Gastrocnemius medialis (tissue), 4 donors: ENCODE data around the gene DGKG.

Experiments used
- POLR2A ChIP-seq, 2 donors: fragments of 450-650 bp; IDR thresholded peaks; one replicate each; pipeline ENCODE4 v1.6.1; 2017; ENCODE audit warnings: antibody characterized with exemption in 2 of 2, mild to moderate bottlenecking in 2 of 2, moderate library complexity in 2 of 2
- TF ChIP-seq, protein P1 (sequence below), 5 experiments: fragments of 450-650 bp in 3 of 5; fragments of 200-600 bp in 2 of 5; sonication (generic) in 2 of 5; IDR thresholded peaks in 4 of 5; conservative IDR thresholded peaks in 1 of 5; 1 replicate in 4 of 5; 2 replicates in 1 of 5; pipeline ENCODE4 v1.5.1; 2016 to 2019; ENCODE audit warnings: antibody characterized with exemption in 5 of 5, mild to moderate bottlenecking in 3 of 5, moderate library complexity in 3 of 5

GRCh38 chr3:186162221-186162620 is 199.8 kb downstream of the DGKG start:
- TF ChIP-seq, protein P1, sequence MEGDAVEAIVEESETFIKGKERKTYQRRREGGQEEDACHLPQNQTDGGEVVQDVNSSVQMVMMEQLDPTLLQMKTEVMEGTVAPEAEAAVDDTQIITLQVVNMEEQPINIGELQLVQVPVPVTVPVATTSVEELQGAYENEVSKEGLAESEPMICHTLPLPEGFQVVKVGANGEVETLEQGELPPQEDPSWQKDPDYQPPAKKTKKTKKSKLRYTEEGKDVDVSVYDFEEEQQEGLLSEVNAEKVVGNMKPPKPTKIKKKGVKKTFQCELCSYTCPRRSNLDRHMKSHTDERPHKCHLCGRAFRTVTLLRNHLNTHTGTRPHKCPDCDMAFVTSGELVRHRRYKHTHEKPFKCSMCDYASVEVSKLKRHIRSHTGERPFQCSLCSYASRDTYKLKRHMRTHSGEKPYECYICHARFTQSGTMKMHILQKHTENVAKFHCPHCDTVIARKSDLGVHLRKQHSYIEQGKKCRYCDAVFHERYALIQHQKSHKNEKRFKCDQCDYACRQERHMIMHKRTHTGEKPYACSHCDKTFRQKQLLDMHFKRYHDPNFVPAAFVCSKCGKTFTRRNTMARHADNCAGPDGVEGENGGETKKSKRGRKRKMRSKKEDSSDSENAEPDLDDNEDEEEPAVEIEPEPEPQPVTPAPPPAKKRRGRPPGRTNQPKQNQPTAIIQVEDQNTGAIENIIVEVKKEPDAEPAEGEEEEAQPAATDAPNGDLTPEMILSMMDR (IDR thresholded peaks at IDR 0.05 in 4 of 5, conservative IDR thresholded peaks at IDR 0.05 in 1 of 5): no peak
- TF ChIP-seq POLR2A (IDR thresholded peaks at IDR 0.05): no peak
